HG03571 (cell line): ENCODE measurements around the gene FCGR3A.
A peak's percentile ranks its signal among the peaks of the same experiment; 100 is the strongest.
"Not testable (repeated sequence)": the region's sequence is repeated elsewhere in the genome, so short reads cannot be mapped to it uniquely, and the experiment has no call there.

ENCODE experiments used
- ATAC-seq: cut with Tn5 transposase; IDR thresholded peaks from one replicate; pipeline ENCODE4 v1.9.1; 2021; ENCODE audit not compliant: unreplicated experiment

Gene FCGR3A

GRCh38 chr1:161549652-161550051, at the start of gene FCGR3A:
Gene FCGR3A (minus strand): TSS chr1:161549818. CDS start chr1:161549736, 82 bp downstream.
- ATAC-seq, result no peak

GRCh38 chr1:161597077-161597476, 47.5 kb upstream of the FCGR3A start:
- ATAC-seq, result not testable (repeated sequence)

- not testable (repeated sequence) for ATAC-seq
Observed at GRCh38 chr1:161595583-161595982, 46.0 kb upstream of the FCGR3A start.

- ATAC-seq, result not testable (repeated sequence)
Observed at GRCh38 chr1:161595173-161595572, 45.6 kb upstream of the FCGR3A start.

- ATAC-seq, result not testable (repeated sequence)
Observed at GRCh38 chr1:161594269-161594984, 44.8 kb upstream of the FCGR3A start.

- not testable (repeated sequence) for ATAC-seq
Observed at GRCh38 chr1:161593092-161593755, 43.6 kb upstream of the FCGR3A start.

- ATAC-seq, result not testable (repeated sequence)
Observed at GRCh38 chr1:161592586-161592985, 43.0 kb upstream of the FCGR3A start.

GRCh38 chr1:161589920-161590319, 40.3 kb upstream of the FCGR3A start:
- not testable (repeated sequence) for ATAC-seq

- ATAC-seq, result not testable (repeated sequence)
Observed at GRCh38 chr1:161589365-161589764, 39.7 kb upstream of the FCGR3A start.

- not testable (repeated sequence) for ATAC-seq
Observed at GRCh38 chr1:161588596-161588995, 39.0 kb upstream of the FCGR3A start.

- ATAC-seq, result not testable (repeated sequence)
Observed at GRCh38 chr1:161582882-161583281, 33.3 kb upstream of the FCGR3A start.

- peak; percentile 61 for ATAC-seq
Observed at GRCh38 chr1:161580879-161581537, 31.4 kb upstream of the FCGR3A start.

GRCh38 chr1:161579856-161580507, 30.4 kb upstream of the FCGR3A start:
- not testable (repeated sequence) for ATAC-seq

GRCh38 chr1:161576676-161577075, 27.1 kb upstream of the FCGR3A start:
- not testable (repeated sequence) for ATAC-seq

GRCh38 chr1:161571703-161572102, 22.1 kb upstream of the FCGR3A start:
- not testable (repeated sequence) for ATAC-seq

GRCh38 chr1:161566602-161566960, 17.0 kb upstream of the FCGR3A start:
- not testable (repeated sequence) for ATAC-seq

GRCh38 chr1:161563522-161563921, 13.9 kb upstream of the FCGR3A start:
- ATAC-seq, result not testable (repeated sequence)

GRCh38 chr1:161562441-161562840, 12.8 kb upstream of the FCGR3A start:
- not testable (repeated sequence) for ATAC-seq

- not testable (repeated sequence) for ATAC-seq
Observed at GRCh38 chr1:161560960-161561715, 11.5 kb upstream of the FCGR3A start.
